Caco-2 (cell line): ENCODE measurements around the gene HACD4. TPM values are rescaled to one million over a fixed set of nuclear protein-coding genes. Genes with fewer than 3 reads are reported as not detected.

Experiments
- BruUV-seq: library from RNA; stranded (reverse); fragments of 400-500 nt; replicated peaks from 2 replicates; lab custom pipeline; 2021; lab: Mats Ljungman, UMichigan
- CTCF ChIA-PET: fragments of 300-600 bp; sonication (Branson Sonifier 250); formaldehyde crosslinking; loops from one replicate; lab custom pipeline; 2022; ENCODE audit warnings: antibody characterized with exemption; lab: Charles Lee
- POLR2A ChIA-PET: fragments of 300-600 bp; sonication (Branson Sonifier 250); formaldehyde crosslinking; loops from one replicate; lab custom pipeline; 2022; ENCODE audit warnings: antibody characterized with exemption; lab: Charles Lee
- DNase-seq, 2 experiments: peaks; one replicate each; pipeline versions ENCODE4 v3.0.0 to v3.0.0-alpha.2; 2020 to 2022
- H3K27me3 ChIP-seq: replicated peaks from 2 replicates; pipeline ENCODE4 v1.6.0; 2011; ENCODE audit warnings: low read length; ENCODE audit not compliant: control insufficient read depth, insufficient read depth
- H3K36me3 ChIP-seq: 2 replicates; pipeline ENCODE4 v1.5.1; 2011; ENCODE audit warnings: low read length; ENCODE audit not compliant: control insufficient read depth, insufficient read depth
- H3K4me1 ChIP-seq: fragments of 250-450 bp; sonication (Bioruptor Pico); 2 replicates; pipeline ENCODE4 v1.5.1; 2020; ENCODE audit warnings: mild to moderate bottlenecking
- H3K4me3 ChIP-seq: 2 replicates; pipeline ENCODE4 v1.5.1; 2011; ENCODE audit warnings: low read depth, mild to moderate bottlenecking, control low read depth, low read length
- H3K9me3 ChIP-seq: fragments of 250-450 bp; sonication (Bioruptor Pico); 2 replicates; pipeline ENCODE4 v1.5.1; 2020; ENCODE audit warnings: mild to moderate bottlenecking, moderate library complexity
- H3K27ac Mint-ChIP-seq: one replicate; pipeline ENCODE4 v1.8.0; 2022; ENCODE audit warnings: mixed read lengths; ENCODE audit not compliant: unreplicated experiment
- H3K27me3 Mint-ChIP-seq: one replicate; pipeline ENCODE4 v1.8.0; 2022; ENCODE audit warnings: mixed read lengths; ENCODE audit not compliant: insufficient read depth, unreplicated experiment
- H3K36me3 Mint-ChIP-seq: one replicate; pipeline ENCODE4 v1.8.0; 2022; ENCODE audit warnings: mild to moderate bottlenecking, mixed read lengths; ENCODE audit not compliant: insufficient read depth, unreplicated experiment
- H3K4me1 Mint-ChIP-seq: one replicate; pipeline ENCODE4 v1.8.0; 2022; ENCODE audit warnings: low read depth, mixed read lengths; ENCODE audit not compliant: unreplicated experiment
- H3K4me3 Mint-ChIP-seq: one replicate; pipeline ENCODE4 v1.8.0; 2022; ENCODE audit warnings: mild to moderate bottlenecking, moderate library complexity, mixed read lengths; ENCODE audit not compliant: unreplicated experiment
- H3K9me3 Mint-ChIP-seq: one replicate; pipeline ENCODE4 v1.8.0; 2022; ENCODE audit warnings: mixed read lengths; ENCODE audit not compliant: unreplicated experiment
- CTCF ChIP-seq, 2 experiments: fragments of 200-600 bp in 1 of 2; IDR thresholded peaks; 1 replicate in 1 of 2; 2 replicates in 1 of 2; pipeline versions ENCODE4 v1.5.1 to v1.8.0; 2011 to 2022; ENCODE audit warnings: antibody characterized with exemption in 1 of 2, control low read depth in 1 of 2, inconsistent platforms in 1 of 2, low read depth in 1 of 2, low read length in 1 of 2, mild to moderate bottlenecking in 1 of 2, moderate library complexity in 1 of 2; ENCODE audit not compliant: insufficient read depth in 1 of 2, severe bottlenecking in 1 of 2, unreplicated experiment in 1 of 2
- intact Hi-C: fragments of 100-400 bp; cut with micrococcal nuclease; formaldehyde crosslinking; loops from one replicate; pipeline ENCODE4 v1.10.0; 2022; ENCODE audit not compliant: unreplicated experiment
- total RNA-seq: library from RNA; stranded (reverse); gene quantifications from 2 replicates; pipeline ENCODE4 v1.2.3, GENCODE V29; 2022

HACD4 gene
- total RNA-seq, 1 experiment from 2014 or later = not detected

- no peaks in the 10 kb centered on the region for H3K9me3 ChIP-seq
- no peak overlapping the region for H3K4me3 Mint-ChIP-seq
- no peak for DNase-seq
- no peaks in the 10 kb centered on the region for H3K27me3 Mint-ChIP-seq
- intact Hi-C loops = no loop called here
- no peaks in the 10 kb centered on the region for H3K4me1 ChIP-seq
- H3K36me3 ChIP-seq = no peaks in the 10 kb centered on the region
- H3K4me1 Mint-ChIP-seq = no peaks in the 10 kb centered on the region
- TF ChIP-seq CTCF (IDR thresholded peaks at IDR 0.05; ENCODE audit: insufficient read depth in 1 of 2, low read depth in 1 of 2, low read length in 1 of 2, severe bottlenecking in 1 of 2, unreplicated experiment in 1 of 2) = no peak
- CTCF ChIA-PET = no interaction called here
- H3K4me3 ChIP-seq = no peak overlapping the region
- POLR2A ChIA-PET = no interaction called here
- H3K27ac Mint-ChIP-seq = no peak overlapping the region
- H3K27me3 ChIP-seq = no peaks in the 10 kb centered on the region
- H3K9me3 Mint-ChIP-seq = no peaks in the 10 kb centered on the region
- no peaks in the 10 kb centered on the region for H3K36me3 Mint-ChIP-seq
- BruUV-seq = no TSS peak
Observed at GRCh38 chr9:21028466-21028865, 3.0 kb downstream of the HACD4 start.

- H3K27me3 Mint-ChIP-seq = no peaks in the 10 kb centered on the region
Observed at GRCh38 chr9:21027295-21027694, 4.1 kb downstream of the HACD4 start.

GRCh38 chr9:21023861-21024260, 7.6 kb downstream of the HACD4 start:
- H3K27ac Mint-ChIP-seq = no peak overlapping the region
- no peak for TF ChIP-seq CTCF (IDR thresholded peaks at IDR 0.05; ENCODE audit: insufficient read depth in 1 of 2, low read depth in 1 of 2, low read length in 1 of 2, severe bottlenecking in 1 of 2, unreplicated experiment in 1 of 2)
- H3K9me3 Mint-ChIP-seq = no peaks in the 10 kb centered on the region
- Histone ChIP-seq H3K27me3 (no peaks in the 10 kb centered on the region), H3K36me3 (no peaks in the 10 kb centered on the region), H3K4me3 (no peak overlapping the region), H3K9me3 (no peaks in the 10 kb centered on the region), H3K4me1 (no peaks in the 10 kb centered on the region)
- ChIA-PET CTCF (no interaction called here), POLR2A (no interaction called here)
- no peak overlapping the region for H3K4me3 Mint-ChIP-seq
- H3K4me1 Mint-ChIP-seq = no peaks in the 10 kb centered on the region
- BruUV-seq = no TSS peak
- no peaks in the 10 kb centered on the region for H3K27me3 Mint-ChIP-seq
- intact Hi-C loops = no loop called here
- DNase-seq = no peak
- H3K36me3 Mint-ChIP-seq = no peaks in the 10 kb centered on the region

More at GRCh38 chr9:21027295-21027694, 4.1 kb downstream of the HACD4 start:
- no peak for TF ChIP-seq CTCF (IDR thresholded peaks at IDR 0.05; ENCODE audit: insufficient read depth in 1 of 2, low read depth in 1 of 2, low read length in 1 of 2, severe bottlenecking in 1 of 2, unreplicated experiment in 1 of 2)
- CTCF ChIA-PET = no interaction called here
- Mint-ChIP-seq H3K36me3 (no peaks in the 10 kb centered on the region), H3K4me3 (no peak overlapping the region), H3K27ac (no peak overlapping the region), H3K9me3 (no peaks in the 10 kb centered on the region), H3K4me1 (no peaks in the 10 kb centered on the region)
- POLR2A ChIA-PET = no interaction called here
- Histone ChIP-seq H3K9me3 (no peaks in the 10 kb centered on the region), H3K27me3 (no peaks in the 10 kb centered on the region), H3K36me3 (no peaks in the 10 kb centered on the region), H3K4me1 (no peaks in the 10 kb centered on the region), H3K4me3 (no peak overlapping the region)
- intact Hi-C loops = no loop called here
- DNase-seq = no peak
- BruUV-seq = no TSS peak
